Measurements from ENCODE around the gene PARP8. TPM values are rescaled to one million over a fixed set of nuclear protein-coding genes. Genes with fewer than 3 reads are reported as not detected.
A peak's percentile ranks its signal among the peaks of the same experiment; 100 is the strongest.

Gene PARP8
- total and polyA plus RNA-seq, 2 of the 8 experiments (the other 6 are each of a cell fraction or from before 2014, with no cell fraction given), result 16.6 to 30.6 TPM

DNA sequence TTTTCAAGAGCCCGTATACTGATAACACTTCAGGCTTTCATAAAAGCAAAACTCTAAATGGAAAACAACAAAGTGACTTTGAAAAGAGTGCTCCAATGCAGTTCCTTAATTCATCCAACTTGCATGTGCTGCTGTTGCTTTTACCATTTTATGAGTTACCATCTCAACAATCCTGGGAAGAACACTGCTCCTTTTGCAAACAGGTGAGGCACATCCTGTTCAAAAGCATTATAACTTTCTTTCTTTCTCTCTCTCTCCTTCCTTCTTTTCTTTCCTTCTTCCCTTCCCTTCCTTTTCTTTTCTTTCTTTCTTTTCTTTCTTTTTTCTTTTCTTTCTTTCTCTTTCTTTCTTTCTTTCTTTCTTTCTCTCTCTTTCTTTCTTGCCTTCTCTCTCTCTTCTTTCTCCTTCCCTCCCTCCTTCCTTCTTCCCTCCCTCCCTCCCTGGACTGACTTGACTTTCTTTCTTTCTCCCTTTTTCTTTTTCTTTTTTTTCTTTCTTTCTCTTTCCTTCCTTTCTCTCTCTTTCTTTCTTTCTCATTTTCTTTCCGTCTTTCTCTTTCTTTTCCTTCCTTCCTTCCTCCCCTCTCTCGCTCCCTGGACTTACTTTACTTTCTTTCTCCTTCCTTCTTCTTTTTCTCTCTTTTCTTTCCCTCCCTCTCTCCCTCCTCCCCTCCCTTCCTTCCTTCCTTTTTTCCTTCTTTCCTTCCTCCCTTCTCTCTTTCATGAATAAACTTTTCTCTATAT lies 11.2 kb upstream of the PARP8 start:
- Histone ChIP-seq H2BK15ac (ENCODE audit: low read length) (no peak overlapping the region), H2BK12ac (ENCODE audit: low read depth, low read length) (no peak overlapping the region), H3K79me1 (ENCODE audit: low read depth, low read length) (no peaks in the 10 kb centered on the region), H3K23me2 (ENCODE audit: low read depth, low read length) (no peaks in the 10 kb centered on the region), H4K8ac (ENCODE audit: extremely low read depth, insufficient read depth, low read length) (no peak overlapping the region), H4K5ac (ENCODE audit: insufficient read length, low read depth, low read length) (no peak overlapping the region), H3K4me3 (ENCODE audit: extremely low read depth in 1 of 4, insufficient read depth in 2 of 4, low read depth in 3 of 4, low read length in 4 of 4) (no peak overlapping the region), H2AK5ac (ENCODE audit: low read depth, low read length) (no peak overlapping the region), H3K9me3 (ENCODE audit: insufficient read depth in 2 of 2, low read depth in 1 of 2, low read length in 1 of 2) (no peaks in the 10 kb centered on the region), H2AFZ (ENCODE audit: low read length) (peak overlapping the region; percentile 39; the same call in 1 of the 2 replicates), H3K4me1 (replicated peaks in 1 of 4; ENCODE audit: control insufficient read depth in 3 of 4, insufficient read depth in 4 of 4, low read length in 3 of 4) (peaks cover 0 to 4% (median 0%) of the 10 kb centered on the region in 4 experiments; a peak in 1 of 7 replicates), H3K18ac (ENCODE audit: extremely low read depth, low read length) (no peak overlapping the region), H4K20me1 (replicated peaks in 1 of 2; ENCODE audit: control insufficient read depth in 1 of 2, insufficient read depth in 2 of 2, low read length in 2 of 2) (no peaks in the 10 kb centered on the region), H3K79me2 (ENCODE audit: control insufficient read depth in 1 of 2, insufficient read depth in 2 of 2, low read length in 2 of 2) (no peaks in the 10 kb centered on the region), H3K9ac (replicated peaks in 1 of 4; ENCODE audit: extremely low read depth in 1 of 4, low read depth in 3 of 4, low read length in 3 of 4) (no peak overlapping the region), H2BK20ac (ENCODE audit: low read length) (no peak overlapping the region), H2BK5ac (ENCODE audit: low read depth, low read length) (no peak overlapping the region), H3K27me3 (replicated peaks in 1 of 4; ENCODE audit: control insufficient read depth in 3 of 4, extremely low read depth in 1 of 4, insufficient read depth in 3 of 4, low read length in 3 of 4) (no peaks in the 10 kb centered on the region), H3K4me2 (ENCODE audit: insufficient read depth in 1 of 2, low read depth in 2 of 2, low read length in 2 of 2) (no peak overlapping the region), H2BK120ac (replicated peaks; ENCODE audit: low read depth, low read length) (no peak overlapping the region), H3K23ac (ENCODE audit: insufficient read length) (no peak overlapping the region), H4K91ac (replicated peaks; ENCODE audit: insufficient read length, low read length) (no peak overlapping the region), H3K4ac (replicated peaks; ENCODE audit: insufficient read length, low read depth, low read length) (no peak overlapping the region), H3K36me3 (ENCODE audit: control insufficient read depth in 2 of 4, insufficient read depth in 4 of 4, low read length in 3 of 4) (no peaks in the 10 kb centered on the region), H3K56ac (replicated peaks; ENCODE audit: insufficient read length, low read depth, low read length) (no peak overlapping the region), H3K14ac (ENCODE audit: insufficient read length) (no peak overlapping the region), H3K27ac (ENCODE audit: low read depth, low read length) (no peak overlapping the region)
- CTCF ChIA-PET (ENCODE audit: partially characterized antibody), result no interaction called here
- DNase-seq (ENCODE audit: low read depth in 1 of 2, low spot score in 2 of 2), result no peak
- FAIRE-seq, result no peak
- WGBS, 2 experiments (ENCODE audit: extremely low coverage in 1 of 2, insufficient coverage in 1 of 2, insufficient read length in 1 of 2, insufficient replicate concordance in 2 of 2, low coverage in 1 of 2, low lambda C conversion rate in 2 of 2, missing lambda C conversion rate in 1 of 2), result 56% methylated on average over 3 of the region's 3 CpGs; no CpG with 5 or more reads in 1 of the 2 experiments
- POLR2A ChIA-PET (ENCODE audit: partially characterized antibody), result interaction anchor here (1.1 kb wide), 1 partner anchor 12 kb away, joined by 3 read pairs; the partner anchor contains the start of gene PARP8
- TF ChIP-seq PHF8 (conservative IDR thresholded peaks at IDR 0.05; ENCODE audit: low read depth, low read length), result no peak
- TF ChIP-seq TAF1 (IDR thresholded peaks at IDR 0.05; ENCODE audit: low read depth, low read length), result no peak
- no peak for TF ChIP-seq JUN (IDR thresholded peaks at IDR 0.05; ENCODE audit: low read depth, low read length)
- TF ChIP-seq, protein P1, sequence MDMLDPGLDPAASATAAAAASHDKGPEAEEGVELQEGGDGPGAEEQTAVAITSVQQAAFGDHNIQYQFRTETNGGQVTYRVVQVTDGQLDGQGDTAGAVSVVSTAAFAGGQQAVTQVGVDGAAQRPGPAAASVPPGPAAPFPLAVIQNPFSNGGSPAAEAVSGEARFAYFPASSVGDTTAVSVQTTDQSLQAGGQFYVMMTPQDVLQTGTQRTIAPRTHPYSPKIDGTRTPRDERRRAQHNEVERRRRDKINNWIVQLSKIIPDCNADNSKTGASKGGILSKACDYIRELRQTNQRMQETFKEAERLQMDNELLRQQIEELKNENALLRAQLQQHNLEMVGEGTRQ (IDR thresholded peaks at IDR 0.05; ENCODE audit: low read length), result no peak
- no peak for TF ChIP-seq TBP (IDR thresholded peaks at IDR 0.05; ENCODE audit: low read depth, low read length)
- no peak for TF ChIP-seq GTF2F1 (IDR thresholded peaks at IDR 0.05; ENCODE audit: borderline replicate concordance, low read depth, low read length)
- no peak for TF ChIP-seq NRF1 (IDR thresholded peaks at IDR 0.05; ENCODE audit: low read depth, low read length)
- no peak for TF ChIP-seq CREB1 (IDR thresholded peaks at IDR 0.05)
- no peak for TF ChIP-seq NANOG (IDR thresholded peaks at IDR 0.05; ENCODE audit: insufficient read depth, low read depth, low read length, poor library complexity, severe bottlenecking)
- TF ChIP-seq CTBP2 (IDR thresholded peaks at IDR 0.05; ENCODE audit: borderline replicate concordance, insufficient read depth, insufficient read length, low read length), result no peak
- TF ChIP-seq BRCA1 (IDR thresholded peaks at IDR 0.05; ENCODE audit: low read depth, low read length), result no peak
- TF ChIP-seq RFX5 (IDR thresholded peaks at IDR 0.05; ENCODE audit: borderline replicate concordance, low read depth, low read length), result no peak

Data from H1 (cell line).